OCI-LY1 (cell line): ENCODE results near the gene MCF2L2.

ENCODE experiments used
- H2AFZ ChIP-seq: fragments of 200-600 bp; sonication (generic), shearing (Covaris generic); 2 replicates; pipeline ENCODE4 v1.6.0; 2014; ENCODE audit warnings: antibody characterized with exemption, mild to moderate bottlenecking, low read length
- H3F3A ChIP-seq: fragments of 200-600 bp; sonication (generic), shearing (Covaris generic); 2 replicates; pipeline ENCODE4 v1.6.0; 2014; ENCODE audit warnings: mild to moderate bottlenecking, antibody characterized with exemption, low read length, moderate library complexity; ENCODE audit not compliant: insufficient read depth
- H3K27ac ChIP-seq: fragments of 200-600 bp; sonication (generic); 2 replicates; pipeline ENCODE4 v1.5.1; 2014; ENCODE audit warnings: low read length, mixed run types, mild to moderate bottlenecking, low read depth; ENCODE audit not compliant: poor library complexity, severe bottlenecking
- H3K27me3 ChIP-seq: fragments of 200-600 bp; sonication (generic); 2 replicates; pipeline ENCODE4 v1.6.0; 2014; ENCODE audit warnings: antibody characterized with exemption, mild to moderate bottlenecking, low read length, moderate library complexity; ENCODE audit not compliant: insufficient read depth
- H3K36me3 ChIP-seq: fragments of 200-600 bp; sonication (generic); 2 replicates; pipeline ENCODE4 v1.6.1; 2014; ENCODE audit warnings: mild to moderate bottlenecking, antibody characterized with exemption, low read length, moderate library complexity, mixed read lengths; ENCODE audit not compliant: insufficient read depth
- H3K4me1 ChIP-seq: fragments of 200-600 bp; sonication (generic); 2 replicates; pipeline ENCODE4 v1.5.1; 2014; ENCODE audit warnings: mild to moderate bottlenecking, low read length, moderate library complexity; ENCODE audit not compliant: insufficient read depth, severe bottlenecking
- H3K4me2 ChIP-seq: fragments of 200-600 bp; sonication (generic), shearing (Covaris generic); 2 replicates; pipeline ENCODE4 v1.6.1; 2014; ENCODE audit warnings: low read length
- H3K4me3 ChIP-seq: fragments of 200-600 bp; sonication (generic); 2 replicates; pipeline ENCODE4 v1.5.1; 2014; ENCODE audit warnings: low read length, low read depth, mild to moderate bottlenecking, mixed read lengths; ENCODE audit not compliant: poor library complexity, severe bottlenecking
- H3K79me2 ChIP-seq: fragments of 200-600 bp; shearing (Covaris generic); 2 replicates; pipeline ENCODE4 v1.6.1; 2016; ENCODE audit warnings: mixed run types, low read length, mixed read lengths; ENCODE audit not compliant: insufficient read depth
- H3K9ac ChIP-seq: fragments of 200-600 bp; sonication (generic), shearing (Covaris generic); 2 replicates; pipeline ENCODE4 v1.6.1; 2014; ENCODE audit warnings: mild to moderate bottlenecking, low read length, mixed read lengths
- H3K9me2 ChIP-seq: fragments of 200-600 bp; sonication (generic), shearing (Covaris generic); 2 replicates; pipeline ENCODE4 v1.6.1; 2014; ENCODE audit warnings: low read depth, mild to moderate bottlenecking, low read length, mixed read lengths
- H3K9me3 ChIP-seq: fragments of 200-600 bp; shearing (Covaris generic); 2 replicates; pipeline ENCODE4 v1.6.1; 2014; ENCODE audit warnings: low read length, mixed read lengths
- H4K20me1 ChIP-seq: fragments of 200-600 bp; sonication (generic), shearing (Covaris generic); 2 replicates; pipeline ENCODE4 v1.6.0; 2016; ENCODE audit warnings: mild to moderate bottlenecking, low read length; ENCODE audit not compliant: insufficient read depth
- CTCF ChIP-seq: fragments of 200-600 bp; sonication (generic), shearing (Covaris generic); IDR thresholded peaks from 2 replicates; pipeline ENCODE4 v1.5.1; 2017; ENCODE audit warnings: mild to moderate bottlenecking, antibody characterized with exemption, low read length, moderate library complexity, mixed read lengths
- EZH2 ChIP-seq: fragments of 200-600 bp; sonication (generic), shearing (Covaris generic); IDR thresholded peaks from 2 replicates; pipeline ENCODE4 v1.8.0; 2017; ENCODE audit warnings: borderline replicate concordance, mixed run types, mild to moderate bottlenecking, antibody characterized with exemption, low read length, moderate library complexity, mixed read lengths

Gene MCF2L2

GRCh38 chr3:183197734-183198133 is 230.7 kb downstream of the MCF2L2 start:
- TF ChIP-seq CTCF = no peak
- no peak for TF ChIP-seq EZH2
- Histone ChIP-seq H3K4me3 (no peak overlapping the region), H3K9ac (no peak overlapping the region), H3F3A (no peaks in the 10 kb centered on the region), H3K9me2 (no peaks in the 10 kb centered on the region), H4K20me1 (no peaks in the 10 kb centered on the region), H3K79me2 (no peaks in the 10 kb centered on the region), H3K36me3 (no peaks in the 10 kb centered on the region), H3K4me2 (no peak overlapping the region), H2AFZ (no peak overlapping the region), H3K9me3 (0 out of 2 replicates have a peak, but pooled peaks cover 3% of the 10 kb centered on the region), H3K4me1 (no peaks in the 10 kb centered on the region), H3K27ac (no peak overlapping the region), H3K27me3 (peaks cover 14% of the 10 kb centered on the region)

- Histone ChIP-seq H2AFZ (no peak overlapping the region), H3K4me3 (no peak overlapping the region), H3K36me3 (no peaks in the 10 kb centered on the region), H3K27ac (no peak overlapping the region), H3K79me2 (no peaks in the 10 kb centered on the region), H3K4me2 (no peak overlapping the region), H3K9me2 (no peaks in the 10 kb centered on the region), H3K9me3 (no peaks in the 10 kb centered on the region), H3F3A (no peaks in the 10 kb centered on the region), H3K9ac (no peak overlapping the region), H3K4me1 (no peaks in the 10 kb centered on the region), H4K20me1 (no peaks in the 10 kb centered on the region), H3K27me3 (peaks cover 14% of the 10 kb centered on the region)
- TF ChIP-seq CTCF (no peak), EZH2 (no peak)
Observed at GRCh38 chr3:183195266-183195665, 233.2 kb downstream of the MCF2L2 start.

GRCh38 chr3:183193762-183194689 is 234.4 kb downstream of the MCF2L2 start:
- no peak overlapping the region for H3K4me3 ChIP-seq
- no peaks in the 10 kb centered on the region for H3K9me3 ChIP-seq
- no peak overlapping the region for H2AFZ ChIP-seq

More at GRCh38 chr3:183193762-183194689, 234.4 kb downstream of the MCF2L2 start:
- H3F3A ChIP-seq = no peaks in the 10 kb centered on the region
- H3K9me2 ChIP-seq = no peaks in the 10 kb centered on the region
- H3K4me1 ChIP-seq = no peaks in the 10 kb centered on the region
- no peak for TF ChIP-seq EZH2
- no peak for TF ChIP-seq CTCF
- no peak overlapping the region for H3K4me2 ChIP-seq
- peaks cover 14% of the 10 kb centered on the region for H3K27me3 ChIP-seq
- no peaks in the 10 kb centered on the region for H3K36me3 ChIP-seq
- no peaks in the 10 kb centered on the region for H3K79me2 ChIP-seq
- H3K27ac ChIP-seq = no peak overlapping the region
- no peak overlapping the region for H3K9ac ChIP-seq
- H4K20me1 ChIP-seq = no peaks in the 10 kb centered on the region
